ENCODE measurements around the gene RTF1. TPM values are rescaled to one million over a fixed set of nuclear protein-coding genes. Genes with fewer than 3 reads are reported as not detected.
A peak's percentile ranks its signal among the peaks of the same experiment; 100 is the strongest.

The RTF1 gene
- total and polyA plus RNA-seq, 2 donors (not counting 1 experiment from before 2014, with no cell fraction given), result 11.9 to 39.4 TPM

GRCh38 chr15:41482110-41482877 is 65.4 kb downstream of the RTF1 start:
- CTCF ChIA-PET, result interaction anchor here (1.6 kb wide), 1 partner anchor 16 kb away, joined by 7 read pairs; no protein-coding TSS in a partner anchor
- TF ChIP-seq CTCF (IDR thresholded peaks at IDR 0.05) (no peak), EZH2 (IDR thresholded peaks at IDR 0.05; ENCODE audit: borderline replicate concordance, insufficient read depth, low read depth, low read length, poor library complexity, severe bottlenecking) (no peak)
- no peaks in the 10 kb centered on the region for H3K79me2 ChIP-seq (ENCODE audit: control insufficient read depth, insufficient read depth, low read length)

GRCh38 chr15:41483115-41483514 is 66.2 kb downstream of the RTF1 start:
- ATAC-seq (ENCODE audit: low read depth) (peak; percentile 85), DNase-seq (peak; percentile 53)
- intact Hi-C loops (cut with micrococcal nuclease), result loop anchor here (1.0 kb wide), 1 partner anchor 10 kb away; the partner anchor contains the start of gene ITPKA
- peaks cover 4% of the 10 kb centered on the region for H3K27me3 Mint-ChIP-seq
- ChIA-PET CTCF (no interaction called here), POLR2A (no interaction called here)
- H3K4me3 ChIP-seq (ENCODE audit: control extremely low read depth in 1 of 5, extremely low read depth in 1 of 5, insufficient read depth in 1 of 5, low read depth in 2 of 5, low read length in 4 of 5), result peak overlapping the region in 2 of 5 experiments; percentile 5 to 15
- TF ChIP-seq CTCF (IDR thresholded peaks at IDR 0.05) (no peak), EZH2 (IDR thresholded peaks at IDR 0.05; ENCODE audit: borderline replicate concordance, insufficient read depth, low read depth, low read length, poor library complexity, severe bottlenecking) (no peak)
- H3K9me3 ChIP-seq (ENCODE audit: control extremely low read depth in 1 of 3, control insufficient read depth in 2 of 3, insufficient read depth in 1 of 3, low read length in 2 of 3), result no peaks in the 10 kb centered on the region
- no peaks in the 10 kb centered on the region for H3K79me2 ChIP-seq (ENCODE audit: control insufficient read depth, insufficient read depth, low read length)
- H3K4me3 Mint-ChIP-seq, result peak overlapping the region; percentile 44
- H2AFZ ChIP-seq (ENCODE audit: insufficient read depth, low read depth, low read length, poor library complexity, severe bottlenecking), result peak overlapping the region; percentile 17
- peak overlapping the region; percentile 59 for H3K4me2 ChIP-seq (replicated peaks; ENCODE audit: low read depth, low read length, poor library complexity, severe bottlenecking)
- H4K20me1 ChIP-seq (ENCODE audit: control insufficient read depth, insufficient read depth, low read length, poor library complexity, severe bottlenecking), result no peaks in the 10 kb centered on the region
- peak overlapping the region; percentile 27 to 53 for H3K27ac ChIP-seq (ENCODE audit: low read length in 2 of 2)
- H3K9ac ChIP-seq (ENCODE audit: low read length), result peak overlapping the region; percentile 11
- H3K27ac Mint-ChIP-seq, result peak overlapping the region; percentile 75
- H3K27me3 ChIP-seq (replicated peaks in 1 of 4; ENCODE audit: control extremely low read depth in 1 of 4, control insufficient read depth in 3 of 4, insufficient read depth in 4 of 4, low read length in 3 of 4), result no peaks in the 10 kb centered on the region
- peaks cover 16% of the 10 kb centered on the region for H3K4me1 Mint-ChIP-seq
- peaks cover 0 to 33% of the 10 kb centered on the region in 2 experiments for H3K36me3 ChIP-seq (replicated peaks in 1 of 2; ENCODE audit: control extremely low read depth in 1 of 2, control insufficient read depth in 1 of 2, extremely low read depth in 1 of 2, insufficient read depth in 2 of 2, low read length in 1 of 2)
- H3K9me3 Mint-ChIP-seq (ENCODE audit: insufficient read depth), result no peaks in the 10 kb centered on the region
- H3K4me1 ChIP-seq (ENCODE audit: control insufficient read depth in 2 of 2, insufficient read depth in 2 of 2, low read length in 2 of 2), result peaks cover 14 to 16% of the 10 kb centered on the region in 2 donors

More at GRCh38 chr15:41482110-41482877, 65.4 kb downstream of the RTF1 start:
- H3K27ac ChIP-seq (ENCODE audit: low read length in 2 of 2), result peak overlapping the region in 1 of 2 donors; percentile 53
- H3K9me3 ChIP-seq (ENCODE audit: control extremely low read depth in 1 of 3, control insufficient read depth in 2 of 3, insufficient read depth in 1 of 3, low read length in 2 of 3), result no peaks in the 10 kb centered on the region
- intact Hi-C loops (cut with micrococcal nuclease), result no loop called here
- 100% methylated on average over 1 of the region's 9 CpGs for WGBS (ENCODE audit: insufficient coverage)
- Mint-ChIP-seq H3K4me3 (no peak overlapping the region), H3K4me1 (peaks cover 16% of the 10 kb centered on the region), H3K9me3 (ENCODE audit: insufficient read depth) (no peaks in the 10 kb centered on the region), H3K27me3 (no peaks in the 10 kb centered on the region), H3K27ac (no peak overlapping the region)
- H3K36me3 ChIP-seq (replicated peaks in 1 of 2; ENCODE audit: control extremely low read depth in 1 of 2, control insufficient read depth in 1 of 2, extremely low read depth in 1 of 2, insufficient read depth in 2 of 2, low read length in 1 of 2), result peaks cover 0 to 36% of the 10 kb centered on the region in 2 experiments
- H3K4me2 ChIP-seq (replicated peaks; ENCODE audit: low read depth, low read length, poor library complexity, severe bottlenecking), result peak overlapping the region; percentile 59
- POLR2A ChIA-PET, result no interaction called here
- H3K9ac ChIP-seq (ENCODE audit: low read length), result no peak overlapping the region
- H2AFZ ChIP-seq (ENCODE audit: insufficient read depth, low read depth, low read length, poor library complexity, severe bottlenecking), result no peak overlapping the region
- DNase-seq (no peak), ATAC-seq (ENCODE audit: low read depth) (no peak)
- H3K4me3 ChIP-seq (ENCODE audit: control extremely low read depth in 1 of 5, extremely low read depth in 1 of 5, insufficient read depth in 1 of 5, low read depth in 2 of 5, low read length in 4 of 5), result no peak overlapping the region
- H3K4me1 ChIP-seq (ENCODE audit: control insufficient read depth in 2 of 2, insufficient read depth in 2 of 2, low read length in 2 of 2), result peaks cover 14 to 16% of the 10 kb centered on the region in 2 donors
- no peaks in the 10 kb centered on the region for H4K20me1 ChIP-seq (ENCODE audit: control insufficient read depth, insufficient read depth, low read length, poor library complexity, severe bottlenecking)
- H3K27me3 ChIP-seq (replicated peaks in 1 of 4; ENCODE audit: control extremely low read depth in 1 of 4, control insufficient read depth in 3 of 4, insufficient read depth in 4 of 4, low read length in 3 of 4), result no peaks in the 10 kb centered on the region
